HG03060 (cell line): ENCODE results near the gene PECR.

Experiments
- ATAC-seq: cut with Tn5 transposase; IDR thresholded peaks from one replicate; pipeline ENCODE4 v1.9.1; 2021; ENCODE audit warnings: low read depth, moderate number of reproducible peaks; ENCODE audit not compliant: unreplicated experiment

Gene PECR

GRCh38 chr2:216072473-216072872 is 9.1 kb downstream of the PECR start:
- ATAC-seq = no peak

GRCh38 chr2:216071111-216071851 is 10.3 kb downstream of the PECR start:
- ATAC-seq = no peak

GRCh38 chr2:216070195-216070594 is 11.4 kb downstream of the PECR start:
- ATAC-seq = no peak

- no peak for ATAC-seq
Observed at GRCh38 chr2:216069028-216069427, 12.6 kb downstream of the PECR start.

GRCh38 chr2:216066230-216066629 is 15.4 kb downstream of the PECR start:
- ATAC-seq = no peak

- ATAC-seq = no peak
Observed at GRCh38 chr2:216064665-216065064, 16.9 kb downstream of the PECR start.

GRCh38 chr2:216064014-216064630 is 17.5 kb downstream of the PECR start:
- no peak for ATAC-seq

GRCh38 chr2:216059233-216059834 is 22.3 kb downstream of the PECR start:
- ATAC-seq = no peak

GRCh38 chr2:216057688-216058193 is 23.9 kb downstream of the PECR start:
- ATAC-seq = peak; percentile 76

GRCh38 chr2:216056739-216057138 is 24.9 kb downstream of the PECR start:
- ATAC-seq = no peak

GRCh38 chr2:216055680-216056079 is 25.9 kb downstream of the PECR start:
- ATAC-seq = no peak

GRCh38 chr2:216052420-216052819 is 29.2 kb downstream of the PECR start:
- no peak for ATAC-seq

GRCh38 chr2:216051350-216051749 is 30.3 kb downstream of the PECR start:
- no peak for ATAC-seq

GRCh38 chr2:216049452-216049851 is 32.2 kb downstream of the PECR start:
- no peak for ATAC-seq

- ATAC-seq = no peak
Observed at GRCh38 chr2:216047397-216047796, 34.2 kb downstream of the PECR start.

GRCh38 chr2:216044883-216045486 is 36.6 kb downstream of the PECR start:
- peak; percentile 90 for ATAC-seq

- ATAC-seq = no peak
Observed at GRCh38 chr2:216043949-216044348, 37.7 kb downstream of the PECR start.

GRCh38 chr2:216041438-216041837 is 40.2 kb downstream of the PECR start:
- no peak for ATAC-seq

GRCh38 chr2:216039918-216040317 is 41.7 kb downstream of the PECR start:
- ATAC-seq = no peak

- no peak for ATAC-seq
Observed at GRCh38 chr2:216034065-216034464, 47.5 kb downstream of the PECR start.

- ATAC-seq = peak; percentile 27
Observed at GRCh38 chr2:216033403-216033802, 48.2 kb downstream of the PECR start.
